ENCODE measurements around the gene POLR1A. TPM values are rescaled to one million over a fixed set of nuclear protein-coding genes. Genes with fewer than 3 reads are reported as not detected.

POLR1A gene
- total RNA-seq, 1 experiment from 2014 or later: 47.5 TPM

DNA sequence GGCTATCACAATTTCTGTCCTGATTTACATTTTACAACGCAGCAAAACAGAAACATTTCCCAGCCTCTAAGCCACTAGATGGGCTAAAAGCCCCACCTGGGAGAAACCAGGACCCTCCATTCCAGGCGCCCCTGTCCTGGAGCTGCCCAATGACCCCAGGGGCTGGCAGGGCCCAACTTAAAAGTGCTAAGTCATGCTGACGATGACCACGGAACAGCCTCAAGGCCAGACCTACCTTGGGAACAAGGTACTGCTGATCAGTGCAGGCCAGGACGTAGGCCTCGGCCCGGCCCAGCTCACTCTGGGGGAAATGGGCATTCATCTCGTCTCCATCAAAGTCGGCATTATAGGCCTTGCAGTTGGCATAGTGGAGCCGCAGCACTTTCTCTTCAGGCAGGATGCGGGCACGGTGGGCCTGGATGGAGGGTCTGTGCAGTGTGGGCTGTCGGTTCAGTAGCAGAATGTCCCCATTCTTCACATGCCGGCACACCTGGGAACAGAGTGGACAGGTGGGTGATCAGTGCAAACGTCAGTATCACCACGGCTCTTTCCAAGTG lies 35.8 kb downstream of the POLR1A start:
- DNase-seq (ENCODE audit: low spot score): no peak
- Mint-ChIP-seq H3K36me3 (peaks cover 64% of the 10 kb centered on the region), H3K27ac (no peak overlapping the region), H3K4me3 (no peak overlapping the region), H3K9me3 (no peaks in the 10 kb centered on the region), H3K4me1 (no peaks in the 10 kb centered on the region), H3K27me3 (ENCODE audit: low read depth) (no peaks in the 10 kb centered on the region)
- ATAC-seq: no peak
- ChIA-PET CTCF (interaction anchor here (0.7 kb wide), 1 partner anchor 200 kb away, joined by 3 read pairs; no protein-coding TSS in a partner anchor), POLR2A (no interaction called here)
- TF ChIP-seq MXD4 (CRISPR knock-in tag; IDR thresholded peaks at IDR 0.05; ENCODE audit: borderline replicate concordance): no peak
- no peak for TF ChIP-seq SP1 (CRISPR knock-in tag; conservative IDR thresholded peaks at IDR 0.05)
- no peak for TF ChIP-seq NR3C1 (CRISPR knock-in tag; conservative IDR thresholded peaks at IDR 0.05; ENCODE audit: low read depth)
- TF ChIP-seq FOXJ3 (CRISPR knock-in tag; IDR thresholded peaks at IDR 0.05; ENCODE audit: borderline replicate concordance): no peak
- TF ChIP-seq, protein P1, sequence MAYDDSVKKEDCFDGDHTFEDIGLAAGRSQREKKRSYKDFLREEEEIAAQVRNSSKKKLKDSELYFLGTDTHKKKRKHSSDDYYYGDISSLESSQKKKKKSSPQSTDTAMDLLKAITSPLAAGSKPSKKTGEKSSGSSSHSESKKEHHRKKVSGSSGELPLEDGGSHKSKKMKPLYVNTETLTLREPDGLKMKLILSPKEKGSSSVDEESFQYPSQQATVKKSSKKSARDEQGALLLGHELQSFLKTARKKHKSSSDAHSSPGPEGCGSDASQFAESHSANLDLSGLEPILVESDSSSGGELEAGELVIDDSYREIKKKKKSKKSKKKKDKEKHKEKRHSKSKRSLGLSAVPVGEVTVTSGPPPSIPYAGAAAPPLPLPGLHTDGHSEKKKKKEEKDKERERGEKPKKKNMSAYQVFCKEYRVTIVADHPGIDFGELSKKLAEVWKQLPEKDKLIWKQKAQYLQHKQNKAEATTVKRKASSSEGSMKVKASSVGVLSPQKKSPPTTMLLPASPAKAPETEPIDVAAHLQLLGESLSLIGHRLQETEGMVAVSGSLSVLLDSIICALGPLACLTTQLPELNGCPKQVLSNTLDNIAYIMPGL (CRISPR knock-in tag; IDR thresholded peaks at IDR 0.05): no peak
- TF ChIP-seq ZNF219 (CRISPR knock-in tag; IDR thresholded peaks at IDR 0.05; ENCODE audit: borderline replicate concordance): no peak
- no peak for TF ChIP-seq FOXP1 (CRISPR knock-in tag; IDR thresholded peaks at IDR 0.05; ENCODE audit: borderline replicate concordance)
- TF ChIP-seq FOXK1 (CRISPR knock-in tag; IDR thresholded peaks at IDR 0.05): no peak
- TF ChIP-seq, protein P2, sequence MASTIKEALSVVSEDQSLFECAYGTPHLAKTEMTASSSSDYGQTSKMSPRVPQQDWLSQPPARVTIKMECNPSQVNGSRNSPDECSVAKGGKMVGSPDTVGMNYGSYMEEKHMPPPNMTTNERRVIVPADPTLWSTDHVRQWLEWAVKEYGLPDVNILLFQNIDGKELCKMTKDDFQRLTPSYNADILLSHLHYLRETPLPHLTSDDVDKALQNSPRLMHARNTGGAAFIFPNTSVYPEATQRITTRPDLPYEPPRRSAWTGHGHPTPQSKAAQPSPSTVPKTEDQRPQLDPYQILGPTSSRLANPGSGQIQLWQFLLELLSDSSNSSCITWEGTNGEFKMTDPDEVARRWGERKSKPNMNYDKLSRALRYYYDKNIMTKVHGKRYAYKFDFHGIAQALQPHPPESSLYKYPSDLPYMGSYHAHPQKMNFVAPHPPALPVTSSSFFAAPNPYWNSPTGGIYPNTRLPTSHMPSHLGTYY (CRISPR knock-in tag; IDR thresholded peaks at IDR 0.05): no peak
- TF ChIP-seq TEAD1 (CRISPR knock-in tag; IDR thresholded peaks at IDR 0.05): no peak
- no peak for TF ChIP-seq ZNF232 (CRISPR knock-in tag; IDR thresholded peaks at IDR 0.05)
- TF ChIP-seq, protein P3, sequence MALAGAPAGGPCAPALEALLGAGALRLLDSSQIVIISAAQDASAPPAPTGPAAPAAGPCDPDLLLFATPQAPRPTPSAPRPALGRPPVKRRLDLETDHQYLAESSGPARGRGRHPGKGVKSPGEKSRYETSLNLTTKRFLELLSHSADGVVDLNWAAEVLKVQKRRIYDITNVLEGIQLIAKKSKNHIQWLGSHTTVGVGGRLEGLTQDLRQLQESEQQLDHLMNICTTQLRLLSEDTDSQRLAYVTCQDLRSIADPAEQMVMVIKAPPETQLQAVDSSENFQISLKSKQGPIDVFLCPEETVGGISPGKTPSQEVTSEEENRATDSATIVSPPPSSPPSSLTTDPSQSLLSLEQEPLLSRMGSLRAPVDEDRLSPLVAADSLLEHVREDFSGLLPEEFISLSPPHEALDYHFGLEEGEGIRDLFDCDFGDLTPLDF (CRISPR knock-in tag; IDR thresholded peaks at IDR 0.05): no peak
- TF ChIP-seq, protein P4, sequence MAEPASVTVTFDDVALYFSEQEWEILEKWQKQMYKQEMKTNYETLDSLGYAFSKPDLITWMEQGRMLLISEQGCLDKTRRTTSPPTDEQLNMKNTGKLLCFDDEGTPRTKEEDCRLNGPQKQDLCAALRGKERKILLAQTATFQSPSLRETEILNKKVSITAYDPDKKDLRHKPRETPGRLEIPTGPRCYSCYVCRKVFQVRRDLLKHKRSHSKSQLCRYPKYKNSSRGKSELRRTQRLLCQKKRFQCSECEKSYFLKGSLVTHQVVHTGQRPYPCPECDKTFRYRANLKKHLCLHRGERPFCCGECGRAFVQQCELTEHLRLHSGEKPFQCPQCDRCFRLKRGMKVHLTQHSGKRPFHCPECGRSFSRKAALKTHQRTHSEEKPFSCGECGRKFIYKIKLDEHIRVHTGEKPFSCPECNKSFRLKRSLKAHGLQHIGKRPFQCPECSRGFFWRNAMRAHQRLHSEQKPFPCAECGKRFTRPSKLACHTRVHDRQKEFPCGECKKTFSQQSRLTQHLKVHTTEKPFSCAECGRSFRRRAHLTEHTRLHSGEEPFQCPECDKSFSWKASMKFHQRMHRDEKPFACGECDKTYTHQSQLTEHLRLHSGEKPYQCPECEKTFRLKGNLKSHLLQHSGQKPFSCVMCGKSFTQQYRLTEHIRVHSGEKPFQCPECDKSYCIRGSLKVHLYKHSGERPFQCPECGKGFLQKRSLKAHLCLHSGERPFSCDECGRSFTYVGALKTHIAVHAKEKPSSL (CRISPR knock-in tag; conservative IDR thresholded peaks at IDR 0.05): no peak
- TF ChIP-seq, protein P5, sequence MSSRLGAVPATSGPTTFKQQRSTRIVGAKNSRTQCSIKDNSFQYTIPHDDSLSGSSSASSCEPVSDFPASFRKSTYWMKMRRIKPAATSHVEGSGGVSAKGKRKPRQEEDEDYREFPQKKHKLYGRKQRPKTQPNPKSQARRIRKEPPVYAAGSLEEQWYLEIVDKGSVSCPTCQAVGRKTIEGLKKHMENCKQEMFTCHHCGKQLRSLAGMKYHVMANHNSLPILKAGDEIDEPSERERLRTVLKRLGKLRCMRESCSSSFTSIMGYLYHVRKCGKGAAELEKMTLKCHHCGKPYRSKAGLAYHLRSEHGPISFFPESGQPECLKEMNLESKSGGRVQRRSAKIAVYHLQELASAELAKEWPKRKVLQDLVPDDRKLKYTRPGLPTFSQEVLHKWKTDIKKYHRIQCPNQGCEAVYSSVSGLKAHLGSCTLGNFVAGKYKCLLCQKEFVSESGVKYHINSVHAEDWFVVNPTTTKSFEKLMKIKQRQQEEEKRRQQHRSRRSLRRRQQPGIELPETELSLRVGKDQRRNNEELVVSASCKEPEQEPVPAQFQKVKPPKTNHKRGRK (CRISPR knock-in tag; IDR thresholded peaks at IDR 0.05; ENCODE audit: borderline replicate concordance): no peak
- TF ChIP-seq ZNF121 (CRISPR knock-in tag; IDR thresholded peaks at IDR 0.05): no peak
- no peak for TF ChIP-seq GRHL2 (CRISPR knock-in tag; IDR thresholded peaks at IDR 0.05; ENCODE audit: insufficient replicate concordance, severe bottlenecking)
- TF ChIP-seq, protein P6, sequence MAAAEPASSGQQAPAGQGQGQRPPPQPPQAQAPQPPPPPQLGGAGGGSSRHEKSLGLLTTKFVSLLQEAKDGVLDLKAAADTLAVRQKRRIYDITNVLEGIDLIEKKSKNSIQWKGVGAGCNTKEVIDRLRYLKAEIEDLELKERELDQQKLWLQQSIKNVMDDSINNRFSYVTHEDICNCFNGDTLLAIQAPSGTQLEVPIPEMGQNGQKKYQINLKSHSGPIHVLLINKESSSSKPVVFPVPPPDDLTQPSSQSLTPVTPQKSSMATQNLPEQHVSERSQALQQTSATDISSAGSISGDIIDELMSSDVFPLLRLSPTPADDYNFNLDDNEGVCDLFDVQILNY (CRISPR knock-in tag; IDR thresholded peaks at IDR 0.05): no peak
- TF ChIP-seq SMAD3 (CRISPR knock-in tag; IDR thresholded peaks at IDR 0.05; ENCODE audit: borderline replicate concordance): no peak
- TF ChIP-seq, protein P7, sequence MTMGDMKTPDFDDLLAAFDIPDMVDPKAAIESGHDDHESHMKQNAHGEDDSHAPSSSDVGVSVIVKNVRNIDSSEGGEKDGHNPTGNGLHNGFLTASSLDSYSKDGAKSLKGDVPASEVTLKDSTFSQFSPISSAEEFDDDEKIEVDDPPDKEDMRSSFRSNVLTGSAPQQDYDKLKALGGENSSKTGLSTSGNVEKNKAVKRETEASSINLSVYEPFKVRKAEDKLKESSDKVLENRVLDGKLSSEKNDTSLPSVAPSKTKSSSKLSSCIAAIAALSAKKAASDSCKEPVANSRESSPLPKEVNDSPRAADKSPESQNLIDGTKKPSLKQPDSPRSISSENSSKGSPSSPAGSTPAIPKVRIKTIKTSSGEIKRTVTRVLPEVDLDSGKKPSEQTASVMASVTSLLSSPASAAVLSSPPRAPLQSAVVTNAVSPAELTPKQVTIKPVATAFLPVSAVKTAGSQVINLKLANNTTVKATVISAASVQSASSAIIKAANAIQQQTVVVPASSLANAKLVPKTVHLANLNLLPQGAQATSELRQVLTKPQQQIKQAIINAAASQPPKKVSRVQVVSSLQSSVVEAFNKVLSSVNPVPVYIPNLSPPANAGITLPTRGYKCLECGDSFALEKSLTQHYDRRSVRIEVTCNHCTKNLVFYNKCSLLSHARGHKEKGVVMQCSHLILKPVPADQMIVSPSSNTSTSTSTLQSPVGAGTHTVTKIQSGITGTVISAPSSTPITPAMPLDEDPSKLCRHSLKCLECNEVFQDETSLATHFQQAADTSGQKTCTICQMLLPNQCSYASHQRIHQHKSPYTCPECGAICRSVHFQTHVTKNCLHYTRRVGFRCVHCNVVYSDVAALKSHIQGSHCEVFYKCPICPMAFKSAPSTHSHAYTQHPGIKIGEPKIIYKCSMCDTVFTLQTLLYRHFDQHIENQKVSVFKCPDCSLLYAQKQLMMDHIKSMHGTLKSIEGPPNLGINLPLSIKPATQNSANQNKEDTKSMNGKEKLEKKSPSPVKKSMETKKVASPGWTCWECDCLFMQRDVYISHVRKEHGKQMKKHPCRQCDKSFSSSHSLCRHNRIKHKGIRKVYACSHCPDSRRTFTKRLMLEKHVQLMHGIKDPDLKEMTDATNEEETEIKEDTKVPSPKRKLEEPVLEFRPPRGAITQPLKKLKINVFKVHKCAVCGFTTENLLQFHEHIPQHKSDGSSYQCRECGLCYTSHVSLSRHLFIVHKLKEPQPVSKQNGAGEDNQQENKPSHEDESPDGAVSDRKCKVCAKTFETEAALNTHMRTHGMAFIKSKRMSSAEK (CRISPR knock-in tag; IDR thresholded peaks at IDR 0.05; ENCODE audit: borderline replicate concordance): no peak
- TF ChIP-seq NFYB (CRISPR knock-in tag; conservative IDR thresholded peaks at IDR 0.05; ENCODE audit: low read depth): no peak
